Nephron (organoid): ENCODE measurements around the gene ADAP1.

Experiments
- H3K27ac Mint-ChIP-seq, 3 experiments: 2 replicates each; pipeline ENCODE4 v1.8.0; 2020; ENCODE audit warnings: mixed read lengths in 3 of 3, mild to moderate bottlenecking in 2 of 3, moderate library complexity in 1 of 3
- H3K27me3 Mint-ChIP-seq: 2 replicates; pipeline ENCODE4 v1.8.0; 2021; ENCODE audit warnings: low read depth, mild to moderate bottlenecking, moderate library complexity, mixed read lengths
- H3K36me3 Mint-ChIP-seq: 2 replicates; pipeline ENCODE4 v1.8.0; 2020; ENCODE audit warnings: low read depth, mixed read lengths
- H3K4me1 Mint-ChIP-seq: 2 replicates; pipeline ENCODE4 v1.8.0; 2020; ENCODE audit warnings: mixed read lengths
- H3K4me3 Mint-ChIP-seq, 3 experiments: 2 replicates each; pipeline ENCODE4 v1.8.0; 2020; ENCODE audit warnings: mild to moderate bottlenecking in 3 of 3, mixed read lengths in 3 of 3, moderate library complexity in 2 of 3
- H3K9me3 Mint-ChIP-seq: 2 replicates; pipeline ENCODE4 v1.8.0; 2020; ENCODE audit warnings: mixed read lengths
- TF ChIP-seq, protein P1 (sequence below), 3 experiments: fragments of 200-600 bp; sonication (generic); IDR thresholded peaks; one replicate each; pipeline ENCODE4 v1.5.0; 2021; ENCODE audit warnings: antibody characterized with exemption in 3 of 3; ENCODE audit not compliant: unreplicated experiment in 3 of 3

Gene ADAP1

GRCh38 chr7:936386-937054 is 18.0 kb downstream of the ADAP1 start:
- Mint-ChIP-seq H3K27ac (no peak overlapping the region), H3K36me3 (no peaks in the 10 kb centered on the region), H3K9me3 (peaks cover 10% of the 10 kb centered on the region), H3K4me1 (no peaks in the 10 kb centered on the region), H3K4me3 (no peak overlapping the region), H3K27me3 (peaks cover 22% of the 10 kb centered on the region)
- TF ChIP-seq, protein P1, sequence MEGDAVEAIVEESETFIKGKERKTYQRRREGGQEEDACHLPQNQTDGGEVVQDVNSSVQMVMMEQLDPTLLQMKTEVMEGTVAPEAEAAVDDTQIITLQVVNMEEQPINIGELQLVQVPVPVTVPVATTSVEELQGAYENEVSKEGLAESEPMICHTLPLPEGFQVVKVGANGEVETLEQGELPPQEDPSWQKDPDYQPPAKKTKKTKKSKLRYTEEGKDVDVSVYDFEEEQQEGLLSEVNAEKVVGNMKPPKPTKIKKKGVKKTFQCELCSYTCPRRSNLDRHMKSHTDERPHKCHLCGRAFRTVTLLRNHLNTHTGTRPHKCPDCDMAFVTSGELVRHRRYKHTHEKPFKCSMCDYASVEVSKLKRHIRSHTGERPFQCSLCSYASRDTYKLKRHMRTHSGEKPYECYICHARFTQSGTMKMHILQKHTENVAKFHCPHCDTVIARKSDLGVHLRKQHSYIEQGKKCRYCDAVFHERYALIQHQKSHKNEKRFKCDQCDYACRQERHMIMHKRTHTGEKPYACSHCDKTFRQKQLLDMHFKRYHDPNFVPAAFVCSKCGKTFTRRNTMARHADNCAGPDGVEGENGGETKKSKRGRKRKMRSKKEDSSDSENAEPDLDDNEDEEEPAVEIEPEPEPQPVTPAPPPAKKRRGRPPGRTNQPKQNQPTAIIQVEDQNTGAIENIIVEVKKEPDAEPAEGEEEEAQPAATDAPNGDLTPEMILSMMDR (IDR thresholded peaks at IDR 0.05; ENCODE audit: unreplicated experiment in 3 of 3), result no peak

- Mint-ChIP-seq H3K27ac (no peak overlapping the region), H3K4me1 (no peaks in the 10 kb centered on the region), H3K9me3 (peaks cover 10% of the 10 kb centered on the region), H3K4me3 (no peak overlapping the region), H3K27me3 (peaks cover 18% of the 10 kb centered on the region), H3K36me3 (no peaks in the 10 kb centered on the region)
- TF ChIP-seq, protein P1 (IDR thresholded peaks at IDR 0.05; ENCODE audit: unreplicated experiment in 3 of 3), result no peak
Measured at GRCh38 chr7:935874-936385, 18.6 kb downstream of the ADAP1 start.

- Mint-ChIP-seq H3K4me3 (no peak overlapping the region), H3K27me3 (peaks cover 14% of the 10 kb centered on the region), H3K9me3 (peaks cover 7% of the 10 kb centered on the region), H3K36me3 (no peaks in the 10 kb centered on the region), H3K4me1 (no peaks in the 10 kb centered on the region), H3K27ac (no peak overlapping the region)
- TF ChIP-seq, protein P1 (IDR thresholded peaks at IDR 0.05; ENCODE audit: unreplicated experiment in 3 of 3), result no peak
Measured at GRCh38 chr7:935164-935873, 19.2 kb downstream of the ADAP1 start.

GRCh38 chr7:934469-935163 is 19.9 kb downstream of the ADAP1 start:
- no peak overlapping the region for H3K27ac Mint-ChIP-seq
- no peaks in the 10 kb centered on the region for H3K9me3 Mint-ChIP-seq
- peaks cover 10% of the 10 kb centered on the region for H3K27me3 Mint-ChIP-seq
- H3K4me3 Mint-ChIP-seq, result no peak overlapping the region
- H3K36me3 Mint-ChIP-seq, result no peaks in the 10 kb centered on the region
- H3K4me1 Mint-ChIP-seq, result no peaks in the 10 kb centered on the region
- TF ChIP-seq, protein P1 (IDR thresholded peaks at IDR 0.05; ENCODE audit: unreplicated experiment in 3 of 3), result no peak

GRCh38 chr7:932651-932975 is 21.9 kb downstream of the ADAP1 start:
- H3K4me1 Mint-ChIP-seq, result no peaks in the 10 kb centered on the region
- H3K27me3 Mint-ChIP-seq, result peaks cover 10% of the 10 kb centered on the region
- TF ChIP-seq, protein P1 (IDR thresholded peaks at IDR 0.05; ENCODE audit: unreplicated experiment in 3 of 3), result no peak
- H3K9me3 Mint-ChIP-seq, result no peaks in the 10 kb centered on the region
- no peak overlapping the region for H3K27ac Mint-ChIP-seq
- no peak overlapping the region for H3K4me3 Mint-ChIP-seq
- H3K36me3 Mint-ChIP-seq, result no peaks in the 10 kb centered on the region
